NCI-H1694 treated with DMSO at 0.1 percent for 48 hours (cell line): ENCODE results near the gene ANKRD13B.
"Not testable (repeated sequence)": the region's sequence is repeated elsewhere in the genome, so short reads cannot be mapped to it uniquely, and the experiment has no call there.

Experiments used
- DNase-seq: peaks from one replicate; lab custom pipeline; 2025; lab: John Stamatoyannopoulos, UW

The ANKRD13B gene

GRCh38 chr17:29592850-29593551 is at the start of gene ANKRD13B:
Gene ANKRD13B (plus strand): TSS chr17:29593132. CDS start chr17:29593622, 490 bp downstream.
- peak; percentile 74 for DNase-seq

GRCh38 chr17:29544066-29544465 is 48.9 kb upstream of the ANKRD13B start:
- DNase-seq, result no peak

GRCh38 chr17:29546085-29546484 is 46.8 kb upstream of the ANKRD13B start:
- DNase-seq, result no peak

GRCh38 chr17:29546830-29547229 is 46.1 kb upstream of the ANKRD13B start:
- DNase-seq, result no peak

- no peak for DNase-seq
These were observed 43.6 kb upstream of the ANKRD13B start for GRCh38 chr17:29549177-29549923.

GRCh38 chr17:29555840-29556239 is 37.1 kb upstream of the ANKRD13B start:
- DNase-seq, result no peak

GRCh38 chr17:29557085-29557738 is 35.7 kb upstream of the ANKRD13B start:
- DNase-seq, result no peak

GRCh38 chr17:29557739-29558116 is 35.2 kb upstream of the ANKRD13B start:
- no peak for DNase-seq

- DNase-seq, result not testable (repeated sequence)
These were observed 34.8 kb upstream of the ANKRD13B start for GRCh38 chr17:29558139-29558538.

- no peak for DNase-seq
These were observed 33.3 kb upstream of the ANKRD13B start for GRCh38 chr17:29559640-29560039.

- peak; percentile 93 for DNase-seq
These were observed 32.6 kb upstream of the ANKRD13B start for GRCh38 chr17:29560316-29560715.

GRCh38 chr17:29561554-29562517 is 31.1 kb upstream of the ANKRD13B start:
- no peak for DNase-seq

- DNase-seq, result no peak
These were observed 30.3 kb upstream of the ANKRD13B start for GRCh38 chr17:29562615-29563014.

GRCh38 chr17:29563816-29564215 is 29.1 kb upstream of the ANKRD13B start:
- no peak for DNase-seq

GRCh38 chr17:29565643-29566472 is 27.1 kb upstream of the ANKRD13B start:
- peak; percentile 33 for DNase-seq

- DNase-seq, result peak; percentile 63
These were observed 26.2 kb upstream of the ANKRD13B start, which contains the start of gene ABHD15 for GRCh38 chr17:29566473-29567303. Gene ABHD15 (minus strand): TSS chr17:29567037. CDS start chr17:29566966, 71 bp downstream.

GRCh38 chr17:29567304-29567553 is 25.7 kb upstream of the ANKRD13B start:
- DNase-seq, result no peak

- peak; percentile 83 for DNase-seq
These were observed 25.2 kb upstream of the ANKRD13B start for GRCh38 chr17:29567554-29568330.
